H9 (cell line): ENCODE data around the gene NPLOC4. TPM values are rescaled to one million over a fixed set of nuclear protein-coding genes. Genes with fewer than 3 reads are reported as not detected.

ENCODE experiments used
- DNase-seq: peaks from one replicate; pipeline ENCODE4 v3.0.0-alpha.2; 2017
- H2AFZ ChIP-seq: one replicate; pipeline ENCODE4 v1.6.1; 2013; ENCODE audit warnings: mild to moderate bottlenecking, low read length, control low read depth, moderate library complexity
- H2AK5ac ChIP-seq: 2 replicates; pipeline ENCODE4 v1.6.1; 2013; ENCODE audit warnings: low read length, control low read depth, mixed read lengths; ENCODE audit not compliant: insufficient read length
- H2BK120ac ChIP-seq: one replicate; pipeline ENCODE4 v1.6.1; 2013; ENCODE audit warnings: low read depth, mild to moderate bottlenecking, low read length, control low read depth, inconsistent platforms; ENCODE audit not compliant: poor library complexity, severe bottlenecking
- H2BK12ac ChIP-seq: 2 replicates; pipeline ENCODE4 v1.6.1; 2013; ENCODE audit warnings: low read length, control low read depth, mixed read lengths, low read depth; ENCODE audit not compliant: insufficient read length
- H2BK15ac ChIP-seq: 2 replicates; pipeline ENCODE4 v1.6.1; 2013; ENCODE audit warnings: low read depth, low read length, control low read depth
- H2BK20ac ChIP-seq: one replicate; pipeline ENCODE4 v1.6.1; 2013; ENCODE audit warnings: low read depth, mild to moderate bottlenecking, low read length, control low read depth, inconsistent platforms; ENCODE audit not compliant: poor library complexity, severe bottlenecking
- H2BK5ac ChIP-seq: 2 replicates; pipeline ENCODE4 v1.6.1; 2013; ENCODE audit warnings: low read length, control low read depth, mixed read lengths; ENCODE audit not compliant: insufficient read length
- H3K14ac ChIP-seq: 2 replicates; pipeline ENCODE4 v1.6.1; 2013; ENCODE audit warnings: low read length, control low read depth; ENCODE audit not compliant: insufficient read depth
- H3K18ac ChIP-seq: 2 replicates; pipeline ENCODE4 v1.6.1; 2013; ENCODE audit warnings: low read depth, mild to moderate bottlenecking, mixed read lengths, low read length, control low read depth; ENCODE audit not compliant: insufficient read length
- H3K23ac ChIP-seq: 2 replicates; pipeline ENCODE4 v1.6.1; 2013; ENCODE audit warnings: low read length, control low read depth, mixed read lengths, low read depth; ENCODE audit not compliant: insufficient read length
- H3K23me2 ChIP-seq: 2 replicates; pipeline ENCODE4 v1.6.1; 2013; ENCODE audit warnings: low read depth, mild to moderate bottlenecking, mixed read lengths, low read length, control low read depth; ENCODE audit not compliant: insufficient read length, poor library complexity, severe bottlenecking
- H3K27ac ChIP-seq: 2 replicates; pipeline ENCODE4 v1.5.1; 2013; ENCODE audit warnings: low read length, control low read depth, mixed read lengths, low read depth; ENCODE audit not compliant: insufficient read length
- H3K27me3 ChIP-seq: 2 replicates; pipeline ENCODE4 v1.6.1; 2013; ENCODE audit warnings: low read length, control low read depth, inconsistent platforms; ENCODE audit not compliant: insufficient read depth
- H3K4ac ChIP-seq: 2 replicates; pipeline ENCODE4 v1.6.1; 2013; ENCODE audit warnings: low read depth, mild to moderate bottlenecking, control low read depth, inconsistent platforms, low read length, moderate library complexity
- H3K4me1 ChIP-seq: 2 replicates; pipeline ENCODE4 v1.6.1; 2013; ENCODE audit warnings: low read length, control low read depth, inconsistent platforms; ENCODE audit not compliant: insufficient read depth
- H3K4me2 ChIP-seq: 2 replicates; pipeline ENCODE4 v1.6.1; 2013; ENCODE audit warnings: low read length, control low read depth, mixed read lengths; ENCODE audit not compliant: insufficient read length, insufficient read depth
- H3K56ac ChIP-seq: 2 replicates; pipeline ENCODE4 v1.6.1; 2013; ENCODE audit warnings: low read depth, mild to moderate bottlenecking, mixed read lengths, low read length, control low read depth; ENCODE audit not compliant: insufficient read length
- H3K79me1 ChIP-seq: 2 replicates; pipeline ENCODE4 v1.6.1; 2013; ENCODE audit warnings: low read depth, mild to moderate bottlenecking, moderate library complexity, low read length, control low read depth, inconsistent platforms; ENCODE audit not compliant: insufficient read depth, poor library complexity, severe bottlenecking
- H3K79me2 ChIP-seq: 2 replicates; pipeline ENCODE4 v1.6.1; 2013; ENCODE audit warnings: low read length, control low read depth, inconsistent platforms; ENCODE audit not compliant: insufficient read depth
- H3K9ac ChIP-seq: 2 replicates; pipeline ENCODE4 v1.6.1; 2013; ENCODE audit warnings: low read length, control low read depth, mixed read lengths; ENCODE audit not compliant: insufficient read length; ENCODE audit errors: extremely low read depth
- H3K9me3 ChIP-seq: one replicate; pipeline ENCODE4 v1.6.1; 2013; ENCODE audit warnings: low read depth, low read length, inconsistent platforms; ENCODE audit not compliant: control insufficient read depth
- H3T11ph ChIP-seq: one replicate; pipeline ENCODE4 v1.6.1; 2013; ENCODE audit warnings: mild to moderate bottlenecking, low read length, control low read depth, inconsistent platforms
- H4K20me1 ChIP-seq: one replicate; pipeline ENCODE4 v1.6.1; 2013; ENCODE audit not compliant: control insufficient read depth, insufficient read length, insufficient read depth
- H4K5ac ChIP-seq: 2 replicates; pipeline ENCODE4 v1.6.1; 2013; ENCODE audit warnings: low read depth, mild to moderate bottlenecking, mixed read lengths, low read length, control low read depth; ENCODE audit not compliant: insufficient read length
- H4K8ac ChIP-seq: replicated peaks from 2 replicates; pipeline ENCODE4 v1.6.1; 2013; ENCODE audit warnings: low read length, control low read depth, mixed read lengths, low read depth; ENCODE audit not compliant: insufficient read length
- H4K91ac ChIP-seq: 2 replicates; pipeline ENCODE4 v1.6.1; 2013; ENCODE audit warnings: low read depth, mild to moderate bottlenecking, moderate library complexity, mixed read lengths, low read length, control low read depth; ENCODE audit not compliant: insufficient read length
- H3K27ac Mint-ChIP-seq, 3 experiments: 2 replicates in 2 of 3; 3 replicates in 1 of 3; pipeline ENCODE4 v1.8.0; 2020 to 2021; ENCODE audit warnings: mixed read lengths in 3 of 3, mild to moderate bottlenecking in 1 of 3, moderate library complexity in 1 of 3
- H3K27me3 Mint-ChIP-seq: 2 replicates; pipeline ENCODE4 v1.8.0; 2021; ENCODE audit warnings: low read depth, mild to moderate bottlenecking, moderate library complexity, mixed read lengths
- H3K36me3 Mint-ChIP-seq, 3 experiments: 2 replicates in 2 of 3; 3 replicates in 1 of 3; pipeline ENCODE4 v1.8.0; 2020 to 2021; ENCODE audit warnings: low read depth in 3 of 3, mixed read lengths in 3 of 3; ENCODE audit not compliant: insufficient read depth in 1 of 3
- H3K4me1 Mint-ChIP-seq, 2 experiments: 2 replicates each; pipeline ENCODE4 v1.8.0; 2020; ENCODE audit warnings: mixed read lengths in 2 of 2
- H3K4me3 Mint-ChIP-seq, 2 experiments: 2 replicates in 1 of 2; 3 replicates in 1 of 2; pipeline ENCODE4 v1.8.0; 2020 to 2021; ENCODE audit warnings: mild to moderate bottlenecking in 2 of 2, mixed read lengths in 2 of 2, moderate library complexity in 1 of 2
- H3K9me3 Mint-ChIP-seq, 2 experiments: 2 replicates in 1 of 2; 3 replicates in 1 of 2; pipeline ENCODE4 v1.8.0; 2020; ENCODE audit warnings: mild to moderate bottlenecking in 2 of 2, mixed read lengths in 2 of 2, moderate library complexity in 1 of 2
- CTCF ChIP-seq: fragments of 200-600 bp; sonication (generic); conservative IDR thresholded peaks from 3 replicates; pipeline ENCODE4 v1.8.0; 2021; ENCODE audit warnings: antibody characterized with exemption, mild to moderate bottlenecking
- WGBS: extraction: QIAGEN DNeasy Blood & Tissue Kit; methylation state at CpG from one replicate; pipeline ENCODE4 v1.1.7; 2013; ENCODE audit warnings: missing lambda C conversion rate, low lambda C conversion rate, mixed read lengths; ENCODE audit not compliant: insufficient read length; ENCODE audit errors: extremely low coverage; 5-methylcytosine and 5-hydroxymethylcytosine counted together
- total RNA-seq: library from RNA; stranded (reverse); gene quantifications from 2 replicates; pipeline ENCODE4 v1.2.1, GENCODE V29; 2021

The NPLOC4 gene
- total RNA-seq, 1 experiment from 2014 or later: 103 TPM

GRCh38 chr17:81680150-81680549, 43.2 kb upstream of the NPLOC4 start:
- H3K23me2 ChIP-seq: peaks cover 10% of the 10 kb centered on the region
- H3K23ac ChIP-seq: no peak overlapping the region
- H3K14ac ChIP-seq: no peak overlapping the region
- no peak overlapping the region for H2AFZ ChIP-seq
- no peaks in the 10 kb centered on the region for H3K4me1 ChIP-seq
- Mint-ChIP-seq H3K27me3 (no peaks in the 10 kb centered on the region; the same call in 1 of the 2 replicates), H3K27ac (no peak overlapping the region), H3K36me3 (peaks cover 0 to 16% (median 8%) of the 10 kb centered on the region in 3 experiments; a peak in 6 of 7 replicates), H3K9me3 (no peaks in the 10 kb centered on the region), H3K4me3 (no peak overlapping the region), H3K4me1 (peaks cover 16 to 18% of the 10 kb centered on the region in 2 experiments)
- H2BK120ac ChIP-seq: no peak overlapping the region
- no peak overlapping the region for H3K4ac ChIP-seq
- H2AK5ac ChIP-seq: no peak overlapping the region
- H2BK20ac ChIP-seq: no peak overlapping the region
- H3K56ac ChIP-seq: no peak overlapping the region
- no peak overlapping the region for H3K18ac ChIP-seq
- no peak overlapping the region for H3K9ac ChIP-seq
- no peak overlapping the region for H2BK12ac ChIP-seq
- H3K79me1 ChIP-seq: peaks cover 8% of the 10 kb centered on the region
- TF ChIP-seq CTCF: no peak
- no peak overlapping the region for H3K27ac ChIP-seq
- no peaks in the 10 kb centered on the region for H3K27me3 ChIP-seq
- H2BK15ac ChIP-seq: no peak overlapping the region
- no peak overlapping the region for H3T11ph ChIP-seq
- H4K5ac ChIP-seq: no peak overlapping the region
- no peak overlapping the region for H2BK5ac ChIP-seq
- H3K9me3 ChIP-seq: no peaks in the 10 kb centered on the region
- WGBS: no CpG with 5 or more reads among the region's 11 CpGs
- DNase-seq: no peak
- H4K91ac ChIP-seq: no peak overlapping the region
- no peaks in the 10 kb centered on the region for H4K20me1 ChIP-seq
- no peak overlapping the region for H3K4me2 ChIP-seq
- peaks cover 9% of the 10 kb centered on the region; the same call in 1 of the 2 replicates for H3K79me2 ChIP-seq
- no peak overlapping the region for H4K8ac ChIP-seq
